GM19463 (cell line): ENCODE data around the gene TRABD2B.

Experiments used
- ATAC-seq: cut with Tn5 transposase; IDR thresholded peaks from one replicate; pipeline ENCODE4 v1.9.1; 2021; ENCODE audit warnings: mild to moderate bottlenecking, moderate library complexity; ENCODE audit not compliant: unreplicated experiment

The TRABD2B gene

DNA sequence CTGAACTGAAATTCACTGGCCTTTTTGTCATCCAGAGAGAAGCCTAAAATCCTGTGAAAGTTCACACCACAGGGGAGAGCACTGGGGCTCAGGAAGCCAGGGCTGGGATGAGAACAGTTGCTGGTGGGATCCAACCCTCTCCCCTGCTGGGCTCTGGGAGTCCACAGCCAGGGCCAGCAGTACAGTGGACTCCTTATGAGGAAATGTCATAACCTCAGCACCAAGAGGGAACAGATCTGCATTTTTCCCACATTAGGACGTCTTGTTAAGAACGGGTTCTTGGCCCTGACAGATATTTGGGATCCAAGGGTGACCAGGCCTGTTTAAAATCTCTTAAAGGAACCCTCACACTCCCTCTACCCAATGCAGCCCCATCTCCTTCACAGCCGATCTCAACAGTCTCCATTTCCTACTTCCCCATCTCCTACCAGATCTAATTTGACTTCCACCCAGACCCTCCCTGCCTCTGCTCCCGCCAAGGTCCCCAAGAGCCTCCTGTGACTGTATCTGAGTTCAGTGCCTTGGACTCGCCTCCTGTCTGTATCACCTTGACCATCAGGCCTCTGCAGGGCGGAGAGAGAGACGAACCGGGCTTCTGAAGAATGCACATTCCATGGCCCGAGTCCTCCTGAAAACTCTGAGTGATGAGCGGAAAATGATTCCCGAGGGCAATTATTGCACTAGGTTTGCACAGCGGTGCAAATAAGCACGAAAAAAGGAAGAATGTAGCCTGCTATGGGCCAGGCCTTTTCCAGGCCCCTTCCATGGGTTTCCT is 159.9 kb downstream of the TRABD2B start:
- ATAC-seq, result no peak

- ATAC-seq, result no peak
Observed at GRCh38 chr1:47835409-47835808, 161.8 kb downstream of the TRABD2B start.

DNA sequence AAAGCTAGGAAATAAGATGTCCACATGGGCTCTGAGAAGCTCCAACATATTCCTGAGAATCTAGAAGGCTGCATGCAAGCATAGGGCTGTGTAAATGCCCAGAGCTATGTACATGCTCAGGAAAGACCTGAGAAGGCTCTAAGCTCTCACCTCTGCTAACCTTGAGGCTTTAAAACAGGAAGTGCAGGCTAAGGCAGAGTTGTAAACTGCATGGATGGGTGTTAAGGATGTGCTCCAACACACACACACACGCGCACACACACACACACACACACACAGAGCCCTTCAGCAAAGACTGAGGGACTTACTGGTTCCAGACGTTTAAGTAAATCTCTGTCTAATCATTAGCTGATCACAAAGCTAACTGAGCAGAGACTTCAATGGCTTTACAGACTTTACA is 162.9 kb downstream of the TRABD2B start:
- no peak for ATAC-seq

DNA sequence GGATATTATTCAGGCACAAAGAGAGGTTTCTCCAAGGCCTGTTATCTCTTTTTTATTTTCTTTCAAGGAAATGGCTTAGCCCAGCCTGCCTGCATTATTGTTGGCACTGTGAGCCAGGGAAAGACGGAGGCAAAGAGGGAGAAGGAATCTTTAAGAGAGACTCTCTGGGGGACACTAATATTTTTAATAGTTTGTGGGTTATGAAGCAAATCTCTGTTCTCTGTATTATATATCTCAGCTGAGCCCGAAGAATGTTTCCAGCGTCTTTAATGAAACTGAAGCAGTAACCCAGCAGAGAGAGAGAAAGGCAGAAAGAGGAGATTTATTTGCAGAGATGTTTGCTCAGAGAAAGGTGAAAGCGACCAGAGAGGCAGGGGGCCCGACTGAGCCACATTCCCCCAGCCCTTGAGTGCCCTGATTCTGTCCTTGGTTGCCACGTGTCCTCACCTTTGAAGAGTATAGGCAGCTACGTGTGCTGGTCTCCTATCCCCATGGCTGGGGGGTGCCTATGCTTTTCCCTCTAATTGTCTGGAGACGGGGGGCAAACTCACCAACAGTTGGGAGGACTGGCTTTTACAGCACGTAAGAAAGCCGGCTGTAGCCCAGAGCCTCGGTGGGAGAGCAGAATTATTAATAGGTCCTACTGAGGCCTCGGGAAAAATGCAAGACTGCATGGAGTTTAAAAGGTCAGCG is 166.4 kb downstream of the TRABD2B start:
- ATAC-seq, result no peak

- no peak for ATAC-seq
Observed at GRCh38 chr1:47830021-47830420, 167.2 kb downstream of the TRABD2B start.

GRCh38 chr1:47828978-47829377 is 168.2 kb downstream of the TRABD2B start:
- ATAC-seq, result no peak

- ATAC-seq, result no peak
Observed at GRCh38 chr1:47827109-47827508, 170.1 kb downstream of the TRABD2B start.

DNA sequence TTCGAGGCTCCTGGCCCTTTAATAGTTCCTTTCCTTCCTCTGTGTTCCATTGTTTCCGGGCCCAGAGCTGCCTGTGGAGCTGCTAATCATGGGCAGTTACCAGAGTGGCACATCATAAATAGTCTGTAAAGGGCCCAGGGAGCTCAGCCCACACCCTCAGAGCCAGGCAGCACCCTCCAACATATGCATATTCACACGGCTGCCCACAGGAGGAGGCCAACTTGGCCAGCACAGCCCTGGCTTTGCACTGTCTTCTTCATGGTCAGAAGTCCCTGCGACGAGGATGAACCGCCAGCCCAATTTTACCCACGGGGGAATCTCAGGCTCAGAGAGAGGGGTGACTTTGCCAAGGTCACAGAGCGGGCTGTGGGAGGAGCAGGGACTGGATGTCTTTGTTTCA is 172.5 kb downstream of the TRABD2B start:
- ATAC-seq, result no peak

DNA sequence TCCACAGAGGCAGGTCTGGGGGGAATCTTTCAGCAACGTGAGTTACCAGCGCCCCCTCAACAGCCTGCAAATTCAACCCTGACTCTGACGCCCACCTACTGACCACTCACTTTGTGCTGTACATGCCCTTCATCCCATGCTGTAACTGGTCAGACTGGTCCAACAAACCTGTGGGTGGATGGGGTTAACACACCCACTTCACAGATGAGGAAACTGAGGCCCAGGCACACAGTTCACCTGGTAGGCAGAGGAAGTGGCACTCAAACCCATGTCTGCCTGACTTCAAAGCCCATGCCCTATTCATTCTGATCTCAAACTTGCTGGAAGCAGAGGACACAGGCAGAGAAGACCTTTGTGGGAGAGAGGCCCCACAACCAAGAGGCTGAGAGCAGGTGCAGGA is 172.9 kb downstream of the TRABD2B start:
- no peak for ATAC-seq

DNA sequence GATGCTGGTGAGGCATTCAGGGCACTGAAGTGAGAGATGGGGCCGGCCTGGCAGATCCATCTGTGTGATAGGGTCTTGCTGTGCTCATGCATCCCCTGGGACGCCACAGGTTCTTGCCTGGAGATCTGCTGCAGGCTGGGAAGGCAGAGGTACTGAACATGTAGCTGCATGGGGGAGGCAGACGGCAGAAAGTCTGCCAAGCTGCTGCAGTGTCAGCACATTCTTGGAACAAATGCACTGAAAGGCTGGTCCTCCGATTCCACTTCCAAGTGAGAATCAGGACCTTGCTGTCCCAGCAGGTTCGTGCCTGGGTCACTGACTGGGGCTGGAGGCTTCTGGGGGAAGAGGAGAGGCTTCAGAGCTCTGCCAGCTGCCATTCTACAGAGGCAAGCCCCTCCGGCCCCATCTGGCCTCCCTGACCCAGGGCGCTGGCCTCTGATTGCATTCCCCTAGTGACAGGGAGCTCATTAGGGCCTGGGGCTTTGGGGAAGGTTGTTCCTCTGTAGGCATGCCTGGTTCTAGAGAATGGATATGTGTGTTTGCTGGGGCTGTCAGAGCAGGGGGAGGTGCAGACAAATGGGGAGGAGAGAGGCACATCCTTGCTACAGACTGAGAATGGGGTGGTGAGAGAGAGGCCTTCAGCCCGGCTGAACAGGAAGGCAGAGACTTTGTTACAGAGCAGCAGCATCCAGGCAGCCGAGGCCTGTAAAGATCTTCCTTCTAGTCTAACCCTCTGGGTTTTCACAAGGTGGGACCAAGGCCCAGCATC is 174.0 kb downstream of the TRABD2B start:
- no peak for ATAC-seq

DNA sequence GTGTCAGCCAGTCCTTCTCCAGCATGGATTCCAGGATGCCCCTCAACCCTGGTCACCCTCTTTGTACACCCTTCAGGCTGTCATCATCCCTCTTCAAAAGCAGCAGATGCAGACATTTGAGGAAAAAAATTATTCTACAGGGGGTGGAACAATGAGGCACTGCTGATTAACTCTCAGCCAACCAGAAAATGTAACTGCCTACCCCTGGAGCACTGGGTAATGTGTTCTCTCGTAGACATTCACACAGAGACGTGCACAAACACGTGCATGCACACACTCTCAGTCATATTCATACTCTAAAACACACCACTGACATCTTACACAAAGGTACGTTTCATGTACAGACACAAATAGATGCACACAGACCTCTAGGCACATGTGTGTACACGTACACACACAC is 175.4 kb downstream of the TRABD2B start:
- no peak for ATAC-seq

DNA sequence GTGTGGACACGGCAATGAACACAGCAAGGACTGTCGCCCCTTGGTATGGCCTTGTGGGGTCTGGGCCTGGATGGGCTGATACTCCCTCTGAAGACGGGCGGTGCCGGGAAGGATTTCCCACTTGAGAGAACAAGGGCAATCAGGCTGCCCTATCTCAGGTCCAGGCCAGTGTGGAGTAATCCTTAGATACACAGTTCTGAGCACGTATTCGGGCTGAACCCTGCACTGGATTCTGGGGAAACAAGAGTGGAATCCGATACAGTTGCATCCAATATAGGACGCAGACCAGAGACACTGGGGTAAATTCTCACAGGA is 177.7 kb downstream of the TRABD2B start:
- ATAC-seq, result no peak

GRCh38 chr1:47818682-47819573 is 178.3 kb downstream of the TRABD2B start:
- ATAC-seq, result no peak

DNA sequence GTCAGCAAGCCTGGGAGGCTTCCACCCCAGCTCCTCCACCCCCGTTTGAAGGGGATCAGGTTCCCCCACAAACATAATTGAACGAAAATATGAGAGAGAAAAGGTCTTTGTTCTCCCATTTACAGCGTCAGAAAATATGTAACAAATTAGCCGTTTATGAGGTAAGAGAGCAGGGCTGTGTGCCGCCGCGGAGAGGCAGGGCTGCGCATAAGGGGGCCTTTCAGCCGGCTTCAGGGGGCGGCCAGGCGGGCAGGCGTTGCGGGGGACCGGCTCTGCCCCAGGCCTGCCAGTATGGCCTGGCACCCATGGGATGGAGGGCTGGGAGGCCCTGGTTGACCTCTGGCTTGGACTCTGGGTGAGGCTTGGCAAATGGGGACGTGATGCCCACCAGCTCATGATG is 179.3 kb downstream of the TRABD2B start:
- no peak for ATAC-seq

- ATAC-seq, result no peak
Observed at GRCh38 chr1:47816325-47817071, 180.7 kb downstream of the TRABD2B start.

DNA sequence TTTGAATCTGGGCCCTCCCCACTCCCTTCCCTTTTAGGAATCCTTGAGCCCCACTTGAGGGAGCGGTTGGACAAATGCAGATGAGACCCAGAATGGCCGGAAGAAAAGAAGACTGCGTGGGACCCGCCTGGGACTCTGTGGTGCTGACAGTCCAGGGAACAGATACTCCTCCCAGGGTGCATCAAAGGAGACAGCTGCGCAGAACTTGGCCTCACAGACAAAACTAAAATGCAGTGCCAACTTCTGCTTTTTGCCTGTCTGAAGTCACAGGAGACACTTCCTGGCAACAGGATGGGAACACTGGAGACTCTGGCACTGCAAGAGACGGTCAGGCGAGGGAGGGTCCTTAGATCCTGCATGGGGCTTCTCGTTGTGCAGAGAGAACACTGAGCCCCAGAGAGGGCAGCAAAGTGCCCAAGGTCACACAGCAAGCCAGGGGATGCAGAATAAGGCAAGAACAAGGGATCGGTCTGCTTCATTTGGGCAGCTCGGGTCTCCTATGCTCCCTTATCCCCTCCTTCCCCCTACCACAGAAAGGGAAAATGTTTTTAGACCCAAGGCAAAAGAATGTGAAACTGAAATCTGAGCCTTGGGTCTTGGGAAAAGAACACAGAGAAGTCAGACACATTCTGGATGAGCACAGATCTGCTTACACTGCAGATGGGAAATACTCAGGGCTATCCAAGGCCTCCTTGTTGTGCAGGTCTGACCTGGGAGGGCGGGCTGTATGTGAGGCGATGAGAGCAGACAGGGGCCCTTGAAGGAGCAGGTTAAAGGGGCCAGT is 182.4 kb downstream of the TRABD2B start:
- no peak for ATAC-seq

DNA sequence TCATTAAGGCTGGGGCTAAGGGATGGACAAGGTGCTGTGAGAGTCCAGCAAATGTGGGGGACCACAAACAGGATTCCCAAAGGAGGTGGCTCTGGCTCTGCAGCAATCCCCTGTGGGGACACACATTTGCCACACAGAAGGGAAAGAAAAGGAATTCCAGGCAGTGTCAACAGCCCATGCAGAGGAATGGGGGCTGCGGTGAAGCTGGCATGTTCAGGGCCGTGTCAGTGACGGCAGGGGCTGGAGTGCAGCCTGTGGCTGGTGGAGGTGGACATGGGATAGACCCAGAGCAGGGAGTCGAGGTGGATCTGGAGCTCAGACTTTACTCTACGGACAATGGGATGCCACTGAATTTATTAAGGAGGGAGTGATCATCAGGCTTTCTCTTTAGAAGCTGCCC is 183.2 kb downstream of the TRABD2B start:
- no peak for ATAC-seq

- ATAC-seq, result no peak
Observed at GRCh38 chr1:47812904-47813514, 184.2 kb downstream of the TRABD2B start.
